Measurements from ENCODE around the gene P2RX4. TPM values are rescaled to one million over a fixed set of nuclear protein-coding genes. Genes with fewer than 3 reads are reported as not detected.

The P2RX4 gene
- total and polyA plus RNA-seq, 2 of the 13 experiments (the other 11 are each of a cell fraction or from before 2014, with no cell fraction given), result 13.8 to 30.8 TPM

- TF ChIP-seq, protein P1, sequence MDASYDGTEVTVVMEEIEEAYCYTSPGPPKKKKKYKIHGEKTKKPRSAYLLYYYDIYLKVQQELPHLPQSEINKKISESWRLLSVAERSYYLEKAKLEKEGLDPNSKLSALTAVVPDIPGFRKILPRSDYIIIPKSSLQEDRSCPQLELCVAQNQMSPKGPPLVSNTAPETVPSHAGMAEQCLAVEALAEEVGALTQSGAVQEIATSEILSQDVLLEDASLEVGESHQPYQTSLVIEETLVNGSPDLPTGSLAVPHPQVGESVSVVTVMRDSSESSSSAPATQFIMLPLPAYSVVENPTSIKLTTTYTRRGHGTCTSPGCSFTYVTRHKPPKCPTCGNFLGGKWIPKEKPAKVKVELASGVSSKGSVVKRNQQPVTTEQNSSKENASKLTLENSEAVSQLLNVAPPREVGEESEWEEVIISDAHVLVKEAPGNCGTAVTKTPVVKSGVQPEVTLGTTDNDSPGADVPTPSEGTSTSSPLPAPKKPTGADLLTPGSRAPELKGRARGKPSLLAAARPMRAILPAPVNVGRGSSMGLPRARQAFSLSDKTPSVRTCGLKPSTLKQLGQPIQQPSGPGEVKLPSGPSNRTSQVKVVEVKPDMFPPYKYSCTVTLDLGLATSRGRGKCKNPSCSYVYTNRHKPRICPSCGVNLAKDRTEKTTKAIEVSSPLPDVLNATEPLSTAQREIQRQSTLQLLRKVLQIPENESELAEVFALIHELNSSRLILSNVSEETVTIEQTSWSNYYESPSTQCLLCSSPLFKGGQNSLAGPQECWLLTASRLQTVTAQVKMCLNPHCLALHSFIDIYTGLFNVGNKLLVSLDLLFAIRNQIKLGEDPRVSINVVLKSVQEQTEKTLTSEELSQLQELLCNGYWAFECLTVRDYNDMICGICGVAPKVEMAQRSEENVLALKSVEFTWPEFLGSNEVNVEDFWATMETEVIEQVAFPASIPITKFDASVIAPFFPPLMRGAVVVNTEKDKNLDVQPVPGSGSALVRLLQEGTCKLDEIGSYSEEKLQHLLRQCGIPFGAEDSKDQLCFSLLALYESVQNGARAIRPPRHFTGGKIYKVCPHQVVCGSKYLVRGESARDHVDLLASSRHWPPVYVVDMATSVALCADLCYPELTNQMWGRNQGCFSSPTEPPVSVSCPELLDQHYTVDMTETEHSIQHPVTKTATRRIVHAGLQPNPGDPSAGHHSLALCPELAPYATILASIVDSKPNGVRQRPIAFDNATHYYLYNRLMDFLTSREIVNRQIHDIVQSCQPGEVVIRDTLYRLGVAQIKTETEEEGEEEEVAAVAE (CRISPR knock-in tag; IDR thresholded peaks at IDR 0.05; ENCODE audit: borderline replicate concordance), result peak; percentile 50; the same call in 1 of the 2 replicates
- TF ChIP-seq SALL1 (CRISPR knock-in tag; IDR thresholded peaks at IDR 0.05), result peak; percentile 34; the same call in 1 of the 2 replicates
- no peak for TF ChIP-seq SOX13 (IDR thresholded peaks at IDR 0.05)
- peak in 1 of 2 experiments; percentile 44; a peak in 1 of 4 replicates for TF ChIP-seq SOX13 (CRISPR knock-in tag; conservative IDR thresholded peaks at IDR 0.05 in 1 of 2, IDR thresholded peaks at IDR 0.05 in 1 of 2)
These were observed 7.1 kb downstream of the P2RX4 start (continued) for GRCh38 chr12:121217063-121217462.

DNA sequence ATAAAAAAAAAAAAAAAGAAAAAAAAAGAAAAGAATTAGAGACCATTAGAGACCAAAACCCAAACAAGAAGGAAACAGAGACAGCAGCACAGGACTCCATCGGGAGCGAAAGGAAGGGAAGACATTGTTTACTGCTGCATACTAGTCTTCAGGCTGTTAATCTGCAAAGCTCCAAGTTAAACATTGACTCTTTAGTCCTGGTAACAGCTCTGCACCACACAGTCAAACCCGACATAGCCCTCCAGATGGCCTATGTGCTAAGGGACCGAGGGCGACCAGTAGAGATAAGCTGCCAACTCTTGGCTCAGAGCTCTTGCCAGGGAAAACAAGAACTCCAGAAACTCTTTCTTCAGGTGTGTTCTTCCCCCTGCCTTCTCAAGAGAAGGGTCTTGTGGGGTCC lies 7.8 kb downstream of the P2RX4 start:
- Histone ChIP-seq H3K9ac (ENCODE audit: insufficient read depth, low read depth, low read length) (no peak overlapping the region), H3K4me1 (ENCODE audit: insufficient read depth, low read length) (peaks cover 40% of the 10 kb centered on the region), H3K27me3 (ENCODE audit: control insufficient read depth in 1 of 2, insufficient read depth in 2 of 2, low read length in 2 of 2) (no peaks in the 10 kb centered on the region), H2AFZ (ENCODE audit: low read length) (no peak overlapping the region), H3K27ac (ENCODE audit: extremely low read length, insufficient read depth, low read length) (peak overlapping the region; percentile 18), H3K79me2 (ENCODE audit: insufficient read depth, low read length) (no peaks in the 10 kb centered on the region), H3K4me2 (ENCODE audit: low read depth, low read length) (peak overlapping the region; percentile 54), H3K36me3 (replicated peaks in 1 of 2; ENCODE audit: control insufficient read depth in 1 of 2, insufficient read depth in 2 of 2, low read length in 2 of 2) (peaks cover 0 to 3% of the 10 kb centered on the region in 2 experiments; a peak in 1 of 5 replicates), H3K4me3 (replicated peaks in 1 of 3; ENCODE audit: insufficient read depth in 1 of 3, low read depth in 2 of 3, low read length in 3 of 3) (peak overlapping the region in 1 of 3 experiments; percentile 10; a peak in 1 of 6 replicates), H3K9me3 (ENCODE audit: low read length) (no peaks in the 10 kb centered on the region), H4K20me1 (ENCODE audit: insufficient read depth, low read length) (no peaks in the 10 kb centered on the region)
- in situ Hi-C loops (cut with HindIII; ENCODE audit: extremely low pct_ligation_motif_present, low pct_unique_long_range_greater_than_20kb) (no loop called here), intact Hi-C loops (cut with micrococcal nuclease; ENCODE audit: unreplicated experiment) (loop anchor here (10.0 kb wide), 1 partner anchor 103 kb away; no protein-coding TSS in a partner anchor)
- ChIA-PET POLR2A (interaction anchor here (0.5 to 1.3 kb wide), 4 partner anchors 18 to 397 kb away, joined by 3 to 4 read pairs (median 4); no protein-coding TSS in a partner anchor), CTCF (ENCODE audit: low intra/inter-chr PET ratio, low total read pairs) (no interaction called here)
- BruUV-seq (replicated peaks), result no TSS peak
- FAIRE-seq (peak; percentile 97), ATAC-seq (peak; percentile 95), DNase-seq (ENCODE audit: low spot score) (peak; percentile 65)
- 6% methylated on average over 5 of the region's 5 CpGs for WGBS (ENCODE audit: low lambda C conversion rate)
- TF ChIP-seq ZNF20 (CRISPR knock-in tag; IDR thresholded peaks at IDR 0.05) (no peak), ZNF605 (CRISPR knock-in tag; IDR thresholded peaks at IDR 0.05) (no peak), KLF6 (CRISPR knock-in tag; IDR thresholded peaks at IDR 0.05) (no peak), EED (CRISPR knock-in tag; IDR thresholded peaks at IDR 0.05) (no peak), ZNF768 (CRISPR knock-in tag; IDR thresholded peaks at IDR 0.05) (peak; percentile 20; the same call in 1 of the 2 replicates), SUZ12 (IDR thresholded peaks at IDR 0.05; ENCODE audit: low read depth, low read length) (no peak), HNF4A (CRISPR knock-in tag; IDR thresholded peaks at IDR 0.05) (0 out of 2 replicates have a peak, but pooled peaks have one; percentile 8), DMAP1 (CRISPR knock-in tag; IDR thresholded peaks at IDR 0.05) (no peak), ZSCAN21 (CRISPR knock-in tag; IDR thresholded peaks at IDR 0.05; ENCODE audit: borderline replicate concordance) (no peak), ZNF260 (CRISPR knock-in tag; IDR thresholded peaks at IDR 0.05; ENCODE audit: borderline replicate concordance, low read depth) (peak; percentile 90; the same call in 1 of the 2 replicates), ZFX (CRISPR knock-in tag; IDR thresholded peaks at IDR 0.05; ENCODE audit: low read depth) (peak; percentile 25; the same call in 1 of the 2 replicates)
- TF ChIP-seq, protein P2, sequence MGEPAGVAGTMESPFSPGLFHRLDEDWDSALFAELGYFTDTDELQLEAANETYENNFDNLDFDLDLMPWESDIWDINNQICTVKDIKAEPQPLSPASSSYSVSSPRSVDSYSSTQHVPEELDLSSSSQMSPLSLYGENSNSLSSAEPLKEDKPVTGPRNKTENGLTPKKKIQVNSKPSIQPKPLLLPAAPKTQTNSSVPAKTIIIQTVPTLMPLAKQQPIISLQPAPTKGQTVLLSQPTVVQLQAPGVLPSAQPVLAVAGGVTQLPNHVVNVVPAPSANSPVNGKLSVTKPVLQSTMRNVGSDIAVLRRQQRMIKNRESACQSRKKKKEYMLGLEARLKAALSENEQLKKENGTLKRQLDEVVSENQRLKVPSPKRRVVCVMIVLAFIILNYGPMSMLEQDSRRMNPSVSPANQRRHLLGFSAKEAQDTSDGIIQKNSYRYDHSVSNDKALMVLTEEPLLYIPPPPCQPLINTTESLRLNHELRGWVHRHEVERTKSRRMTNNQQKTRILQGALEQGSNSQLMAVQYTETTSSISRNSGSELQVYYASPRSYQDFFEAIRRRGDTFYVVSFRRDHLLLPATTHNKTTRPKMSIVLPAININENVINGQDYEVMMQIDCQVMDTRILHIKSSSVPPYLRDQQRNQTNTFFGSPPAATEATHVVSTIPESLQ (CRISPR knock-in tag; conservative IDR thresholded peaks at IDR 0.05), result no peak
